OCI-LY3 (cell line): Measurements from ENCODE around the gene FTSJ3.

Experiments
- EZH2phosphoT487 ChIP-seq: fragments of 200-600 bp; shearing (Covaris generic); IDR thresholded peaks from 2 replicates; pipeline ENCODE4 v1.6.1; 2018; ENCODE audit warnings: antibody characterized with exemption, mixed run types, low read depth
- TF ChIP-seq, protein P1 (sequence below): fragments of 200-600, 300-600 bp; sonication (generic); IDR thresholded peaks from 2 replicates; pipeline ENCODE4 v1.5.1; 2014; ENCODE audit warnings: antibody characterized with exemption, low read length, low read depth

DNA sequence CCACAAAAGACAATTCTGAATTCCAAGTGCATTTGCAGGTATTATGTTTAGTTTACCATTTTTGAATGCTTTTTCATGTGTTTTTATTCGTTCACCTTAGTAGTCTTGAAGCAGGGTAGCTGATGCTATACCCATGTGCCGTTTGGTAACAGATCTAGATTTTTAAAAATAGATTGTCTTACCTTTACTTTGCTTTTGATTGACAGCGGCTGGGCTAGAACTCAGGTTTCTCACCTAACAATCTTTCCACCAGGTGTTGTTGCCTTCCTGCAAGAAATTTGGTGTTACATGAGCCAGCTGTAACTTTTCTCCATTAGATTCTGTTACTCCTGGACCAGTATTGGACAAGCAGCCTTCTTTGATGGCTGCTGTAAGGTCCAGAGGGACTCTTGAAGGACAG is 1.5 kb upstream of the FTSJ3 start:
- TF ChIP-seq, protein P1, sequence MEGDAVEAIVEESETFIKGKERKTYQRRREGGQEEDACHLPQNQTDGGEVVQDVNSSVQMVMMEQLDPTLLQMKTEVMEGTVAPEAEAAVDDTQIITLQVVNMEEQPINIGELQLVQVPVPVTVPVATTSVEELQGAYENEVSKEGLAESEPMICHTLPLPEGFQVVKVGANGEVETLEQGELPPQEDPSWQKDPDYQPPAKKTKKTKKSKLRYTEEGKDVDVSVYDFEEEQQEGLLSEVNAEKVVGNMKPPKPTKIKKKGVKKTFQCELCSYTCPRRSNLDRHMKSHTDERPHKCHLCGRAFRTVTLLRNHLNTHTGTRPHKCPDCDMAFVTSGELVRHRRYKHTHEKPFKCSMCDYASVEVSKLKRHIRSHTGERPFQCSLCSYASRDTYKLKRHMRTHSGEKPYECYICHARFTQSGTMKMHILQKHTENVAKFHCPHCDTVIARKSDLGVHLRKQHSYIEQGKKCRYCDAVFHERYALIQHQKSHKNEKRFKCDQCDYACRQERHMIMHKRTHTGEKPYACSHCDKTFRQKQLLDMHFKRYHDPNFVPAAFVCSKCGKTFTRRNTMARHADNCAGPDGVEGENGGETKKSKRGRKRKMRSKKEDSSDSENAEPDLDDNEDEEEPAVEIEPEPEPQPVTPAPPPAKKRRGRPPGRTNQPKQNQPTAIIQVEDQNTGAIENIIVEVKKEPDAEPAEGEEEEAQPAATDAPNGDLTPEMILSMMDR = no peak
- no peak for TF ChIP-seq EZH2phosphoT487
